RWPE1 (cell line): ENCODE data around the gene TSHR.

Experiments used
- CTCF ChIA-PET: fragments of 350-600 bp; sonication (Branson Sonifier 250); formaldehyde crosslinking; extraction: SDS; loops from one replicate; lab custom pipeline; 2021; lab: Yijun Ruan, JAX
- POLR2A ChIA-PET: fragments of 400-600 bp; formaldehyde crosslinking; extraction: SDS; loops from one replicate; lab custom pipeline; 2020; ENCODE audit warnings: antibody characterized with exemption; ENCODE audit not compliant: low non-redundant PET; lab: Yijun Ruan, JAX
- DNase-seq: peaks from one replicate; pipeline ENCODE4 v3.0.0; 2012; ENCODE audit warnings: low spot score
- H3K27ac ChIP-seq: fragments of 450-650 bp; 2 replicates; pipeline ENCODE4 v1.5.1; 2017
- CTCF ChIP-seq: fragments of 450-650 bp; conservative IDR thresholded peaks from 2 replicates; pipeline ENCODE4 v1.5.1; 2017; ENCODE audit warnings: low read depth, mild to moderate bottlenecking

TSHR gene

DNA sequence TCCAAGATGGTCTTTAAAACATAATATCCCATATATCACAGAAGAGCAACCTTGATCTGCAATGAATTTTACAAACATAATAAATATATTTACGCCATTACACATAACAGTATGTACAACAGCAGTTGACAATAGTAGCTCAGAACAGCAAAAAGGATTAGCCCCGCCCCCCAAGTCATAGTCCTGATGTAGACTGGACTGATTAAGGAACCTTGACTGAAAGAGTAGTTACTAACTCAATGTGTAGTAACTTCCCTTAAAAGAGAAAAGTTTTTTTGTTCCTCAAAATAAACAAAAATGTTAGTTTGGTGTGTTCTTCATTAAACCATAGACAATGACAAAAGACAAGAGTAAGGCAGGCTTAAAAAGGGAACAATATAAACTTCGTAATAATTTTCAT lies 220.8 kb downstream of the TSHR start:
- DNase-seq = no peak
- ChIA-PET CTCF (interaction anchor here (0.5 kb wide), 1 partner anchor 1991 kb away, joined by 4 read pairs; no protein-coding TSS in a partner anchor), POLR2A (no interaction called here)
- TF ChIP-seq CTCF = no peak
- H3K27ac ChIP-seq = no peak overlapping the region

DNA sequence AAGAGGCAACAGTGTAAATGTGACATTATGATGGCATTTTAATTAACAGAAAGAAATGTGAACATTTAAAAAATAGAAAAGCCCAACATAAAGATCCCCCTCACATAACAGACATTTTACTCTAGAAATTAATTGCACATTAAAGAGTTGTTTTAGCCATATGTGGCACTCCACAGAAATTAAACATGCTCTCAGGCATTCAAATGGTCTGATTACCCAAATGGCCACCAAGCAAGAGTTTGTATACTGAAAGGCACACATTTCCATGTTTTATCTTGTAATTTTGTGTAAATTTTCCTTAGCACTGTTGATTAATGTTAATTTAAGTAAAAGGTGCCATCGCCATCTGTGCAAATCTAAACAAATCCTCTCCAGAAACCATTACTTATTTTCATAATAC lies 221.8 kb downstream of the TSHR start:
- no peak for DNase-seq
- ChIA-PET CTCF (no interaction called here), POLR2A (no interaction called here)
- no peak for TF ChIP-seq CTCF
- H3K27ac ChIP-seq = no peak overlapping the region

- no peak overlapping the region for H3K27ac ChIP-seq
- ChIA-PET POLR2A (no interaction called here), CTCF (interaction anchor here (0.7 kb wide), 1 partner anchor 63 kb away, joined by 3 read pairs; no protein-coding TSS in a partner anchor)
- no peak for DNase-seq
- TF ChIP-seq CTCF = no peak
Observed at GRCh38 chr14:81178063-81178462, 222.6 kb downstream of the TSHR start.

DNA sequence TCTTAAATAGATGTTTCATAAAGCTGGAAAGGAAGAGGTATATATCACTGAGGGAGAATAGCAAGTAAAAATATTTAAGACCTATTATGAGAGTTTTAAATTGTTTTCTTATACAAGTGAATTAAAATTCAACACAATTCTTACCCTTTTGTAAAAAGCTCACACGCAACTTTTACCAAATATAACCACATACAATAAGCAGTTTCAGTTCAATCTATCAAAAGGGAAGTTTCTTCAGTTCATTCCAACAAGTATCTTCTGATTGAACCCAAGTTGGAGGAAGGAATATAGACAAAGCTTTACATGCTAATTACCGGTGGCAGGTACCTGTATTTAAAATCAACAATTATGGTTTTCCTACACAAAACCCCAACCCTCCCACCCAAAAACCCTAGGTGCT lies 224.2 kb downstream of the TSHR start:
- CTCF ChIA-PET = interaction anchor here (0.6 kb wide), 1 partner anchor 32 kb away, joined by 4 read pairs; no protein-coding TSS in a partner anchor
- no peak for DNase-seq
- POLR2A ChIA-PET = no interaction called here
- no peak for TF ChIP-seq CTCF
- H3K27ac ChIP-seq = no peak overlapping the region

DNA sequence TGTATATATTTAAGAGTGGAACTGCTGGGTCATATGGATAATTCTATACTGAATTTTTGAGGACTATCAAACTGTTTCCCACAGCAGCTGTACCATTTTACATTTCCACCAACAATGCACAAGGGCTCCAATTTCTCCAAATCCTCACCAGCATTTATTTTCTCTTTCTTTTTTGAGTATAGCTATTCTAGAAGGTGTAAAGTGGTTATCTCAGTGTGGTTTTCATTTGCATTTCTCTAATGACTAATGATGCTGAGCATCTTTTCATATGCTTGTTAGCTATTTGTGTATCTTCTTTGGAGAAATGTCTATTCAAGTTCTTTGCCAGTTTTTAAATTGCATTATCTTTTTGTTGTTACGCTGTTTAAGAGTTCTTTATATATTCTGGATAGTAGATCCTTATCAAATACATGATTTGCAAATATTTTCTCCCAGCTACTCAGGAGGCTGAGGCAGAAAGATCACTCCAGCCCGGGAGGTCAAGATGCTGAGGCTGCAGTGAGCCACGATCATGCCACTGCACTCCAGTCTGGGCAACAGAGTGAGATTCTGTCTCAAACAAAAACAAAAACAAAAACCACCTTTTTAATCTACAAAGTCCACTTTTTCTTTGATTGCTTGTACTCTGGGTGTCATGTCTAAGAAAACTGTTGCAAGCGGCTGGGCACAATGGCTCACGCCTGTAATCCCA lies 232.6 kb downstream of the TSHR start:
- no peak overlapping the region for H3K27ac ChIP-seq
- TF ChIP-seq CTCF = no peak
- POLR2A ChIA-PET = no interaction called here
- no peak for DNase-seq
- CTCF ChIA-PET = interaction anchor here (0.7 kb wide), 1 partner anchor 92 kb away, joined by 4 read pairs; no protein-coding TSS in a partner anchor

DNA sequence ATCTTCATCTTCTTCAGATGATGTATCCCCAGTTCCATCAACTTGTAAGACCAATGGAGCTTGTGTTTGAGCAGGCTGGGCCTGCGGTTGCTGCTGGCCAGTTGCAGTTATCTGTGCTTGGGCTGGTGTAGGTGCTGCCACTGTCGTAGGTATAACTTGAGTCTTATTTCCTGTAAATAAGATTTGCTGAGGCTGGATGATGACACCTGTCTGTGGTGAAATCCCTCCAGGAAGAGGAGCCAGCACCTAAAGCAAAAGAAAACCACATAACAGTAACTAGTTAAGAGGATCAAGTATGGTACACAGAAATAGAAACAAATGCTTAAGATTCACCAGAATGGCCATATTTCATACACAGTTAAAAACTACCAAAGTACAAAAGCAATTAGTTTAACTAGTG lies 237.2 kb downstream of the TSHR start:
- TF ChIP-seq CTCF = no peak
- ChIA-PET POLR2A (no interaction called here), CTCF (interaction anchor here (0.6 kb wide), 1 partner anchor 26 kb away, joined by 3 read pairs; no protein-coding TSS in a partner anchor)
- no peak for DNase-seq
- H3K27ac ChIP-seq = no peak overlapping the region
